ENCODE data around the gene BTK. TPM values are rescaled to one million over a fixed set of nuclear protein-coding genes. Genes with fewer than 3 reads are reported as not detected.
A peak's percentile ranks its signal among the peaks of the same experiment; 100 is the strongest.

Gene BTK
- total RNA-seq, 1 experiment from 2014 or later, result 0.35 TPM

DNA sequence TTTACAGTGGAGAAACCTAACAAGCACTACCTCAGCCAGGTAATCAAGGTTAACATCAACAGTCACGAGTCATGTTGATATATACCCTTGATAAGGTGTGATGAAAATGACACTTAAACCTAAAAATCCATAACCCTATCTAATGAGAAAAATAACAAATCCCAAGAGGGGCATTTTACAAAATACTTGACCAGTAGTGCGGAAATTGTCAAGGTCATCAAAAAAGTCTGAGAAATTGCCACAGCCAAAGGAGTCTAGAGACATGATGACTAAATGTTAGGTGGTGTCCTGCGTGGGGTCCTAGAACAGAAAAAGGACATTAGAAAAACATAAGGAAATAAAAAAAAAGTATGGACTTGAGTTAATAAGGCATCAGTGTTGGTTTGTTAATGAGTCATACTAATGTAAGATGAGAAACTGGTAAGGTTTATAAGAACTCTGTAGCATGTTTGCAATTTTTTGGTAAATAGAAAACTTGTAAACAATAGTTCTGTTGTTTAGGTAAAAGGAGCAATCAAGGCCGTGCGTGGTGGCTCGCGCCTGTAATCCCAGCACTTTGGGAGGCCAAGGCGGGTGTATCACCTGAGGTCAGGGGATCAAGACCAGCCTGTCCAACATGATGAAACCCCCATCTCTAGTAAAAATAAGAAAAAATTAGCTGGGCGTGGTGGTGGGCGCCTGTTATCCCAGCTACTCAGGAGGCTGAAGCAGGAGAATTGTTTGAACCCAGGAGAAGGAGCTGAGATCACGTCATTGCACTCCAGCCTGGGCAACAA is 7.7 kb upstream of the BTK start:
- Histone ChIP-seq H3K4me1 (ENCODE audit: insufficient read depth, low read length) (no peaks in the 10 kb centered on the region; the same call in 1 of the 2 replicates), H4K20me1 (ENCODE audit: control insufficient read depth, insufficient read depth, insufficient read length) (no peaks in the 10 kb centered on the region), H4K5ac (ENCODE audit: insufficient read length, low read depth, low read length) (no peak overlapping the region), H3K23me2 (ENCODE audit: insufficient read length, low read depth, low read length, poor library complexity, severe bottlenecking) (no peaks in the 10 kb centered on the region), H3K9me3 (ENCODE audit: control insufficient read depth, low read depth, low read length) (peaks cover 26% of the 10 kb centered on the region), H3K56ac (ENCODE audit: insufficient read length, low read depth, low read length) (no peak overlapping the region), H2AK5ac (ENCODE audit: insufficient read length, low read length) (no peak overlapping the region), H4K8ac (replicated peaks; ENCODE audit: insufficient read length, low read depth, low read length) (no peak overlapping the region), H2BK12ac (ENCODE audit: insufficient read length, low read depth, low read length) (no peak overlapping the region), H2AFZ (ENCODE audit: low read length) (no peak overlapping the region), H2BK5ac (ENCODE audit: insufficient read length, low read length) (no peak overlapping the region), H3K14ac (ENCODE audit: insufficient read depth, low read length) (no peak overlapping the region), H3K9ac (ENCODE audit: extremely low read depth, insufficient read length, low read length) (no peak overlapping the region), H3T11ph (ENCODE audit: low read length) (no peak overlapping the region), H3K4ac (ENCODE audit: low read depth, low read length) (no peak overlapping the region), H3K18ac (ENCODE audit: insufficient read length, low read depth, low read length) (no peak overlapping the region), H2BK15ac (ENCODE audit: low read depth, low read length) (no peak overlapping the region), H2BK120ac (ENCODE audit: low read depth, low read length, poor library complexity, severe bottlenecking) (no peak overlapping the region), H3K27ac (ENCODE audit: insufficient read length, low read depth, low read length) (no peak overlapping the region), H3K79me1 (ENCODE audit: insufficient read depth, low read depth, low read length, poor library complexity, severe bottlenecking) (no peaks in the 10 kb centered on the region), H3K4me2 (ENCODE audit: insufficient read depth, insufficient read length, low read length) (no peak overlapping the region), H3K27me3 (ENCODE audit: insufficient read depth, low read length) (no peaks in the 10 kb centered on the region), H3K23ac (ENCODE audit: insufficient read length, low read depth, low read length) (no peak overlapping the region), H2BK20ac (ENCODE audit: low read depth, low read length, poor library complexity, severe bottlenecking) (no peak overlapping the region), H3K79me2 (ENCODE audit: insufficient read depth, low read length) (no peaks in the 10 kb centered on the region), H4K91ac (ENCODE audit: insufficient read length, low read depth, low read length) (no peak overlapping the region)
- Mint-ChIP-seq H3K9me3 (peaks cover 60 to 62% of the 10 kb centered on the region in 2 experiments), H3K27me3 (ENCODE audit: low read depth) (no peaks in the 10 kb centered on the region; the same call in 1 of the 2 replicates), H3K4me1 (peaks cover 7 to 9% of the 10 kb centered on the region in 2 experiments; a peak in 2 of 4 replicates), H3K27ac (peak overlapping the region in 2 of 3 experiments; percentile 34 to 92; a peak in 2 of 7 replicates), H3K4me3 (peak overlapping the region; percentile 57 to 93; a peak in 4 of 5 replicates), H3K36me3 (ENCODE audit: insufficient read depth in 1 of 3, low read depth in 3 of 3) (peaks cover 32 to 47% (median 43%) of the 10 kb centered on the region in 3 experiments)
- DNase-seq, result no peak
- no CpG with 5 or more reads among the region's 11 CpGs for WGBS (ENCODE audit: extremely low coverage, insufficient read length, low lambda C conversion rate)
- TF ChIP-seq, protein P1, sequence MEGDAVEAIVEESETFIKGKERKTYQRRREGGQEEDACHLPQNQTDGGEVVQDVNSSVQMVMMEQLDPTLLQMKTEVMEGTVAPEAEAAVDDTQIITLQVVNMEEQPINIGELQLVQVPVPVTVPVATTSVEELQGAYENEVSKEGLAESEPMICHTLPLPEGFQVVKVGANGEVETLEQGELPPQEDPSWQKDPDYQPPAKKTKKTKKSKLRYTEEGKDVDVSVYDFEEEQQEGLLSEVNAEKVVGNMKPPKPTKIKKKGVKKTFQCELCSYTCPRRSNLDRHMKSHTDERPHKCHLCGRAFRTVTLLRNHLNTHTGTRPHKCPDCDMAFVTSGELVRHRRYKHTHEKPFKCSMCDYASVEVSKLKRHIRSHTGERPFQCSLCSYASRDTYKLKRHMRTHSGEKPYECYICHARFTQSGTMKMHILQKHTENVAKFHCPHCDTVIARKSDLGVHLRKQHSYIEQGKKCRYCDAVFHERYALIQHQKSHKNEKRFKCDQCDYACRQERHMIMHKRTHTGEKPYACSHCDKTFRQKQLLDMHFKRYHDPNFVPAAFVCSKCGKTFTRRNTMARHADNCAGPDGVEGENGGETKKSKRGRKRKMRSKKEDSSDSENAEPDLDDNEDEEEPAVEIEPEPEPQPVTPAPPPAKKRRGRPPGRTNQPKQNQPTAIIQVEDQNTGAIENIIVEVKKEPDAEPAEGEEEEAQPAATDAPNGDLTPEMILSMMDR (conservative IDR thresholded peaks at IDR 0.05), result no peak

All from H9 (cell line).